ENCODE data around the gene ISLR2.

ISLR2 gene

DNA sequence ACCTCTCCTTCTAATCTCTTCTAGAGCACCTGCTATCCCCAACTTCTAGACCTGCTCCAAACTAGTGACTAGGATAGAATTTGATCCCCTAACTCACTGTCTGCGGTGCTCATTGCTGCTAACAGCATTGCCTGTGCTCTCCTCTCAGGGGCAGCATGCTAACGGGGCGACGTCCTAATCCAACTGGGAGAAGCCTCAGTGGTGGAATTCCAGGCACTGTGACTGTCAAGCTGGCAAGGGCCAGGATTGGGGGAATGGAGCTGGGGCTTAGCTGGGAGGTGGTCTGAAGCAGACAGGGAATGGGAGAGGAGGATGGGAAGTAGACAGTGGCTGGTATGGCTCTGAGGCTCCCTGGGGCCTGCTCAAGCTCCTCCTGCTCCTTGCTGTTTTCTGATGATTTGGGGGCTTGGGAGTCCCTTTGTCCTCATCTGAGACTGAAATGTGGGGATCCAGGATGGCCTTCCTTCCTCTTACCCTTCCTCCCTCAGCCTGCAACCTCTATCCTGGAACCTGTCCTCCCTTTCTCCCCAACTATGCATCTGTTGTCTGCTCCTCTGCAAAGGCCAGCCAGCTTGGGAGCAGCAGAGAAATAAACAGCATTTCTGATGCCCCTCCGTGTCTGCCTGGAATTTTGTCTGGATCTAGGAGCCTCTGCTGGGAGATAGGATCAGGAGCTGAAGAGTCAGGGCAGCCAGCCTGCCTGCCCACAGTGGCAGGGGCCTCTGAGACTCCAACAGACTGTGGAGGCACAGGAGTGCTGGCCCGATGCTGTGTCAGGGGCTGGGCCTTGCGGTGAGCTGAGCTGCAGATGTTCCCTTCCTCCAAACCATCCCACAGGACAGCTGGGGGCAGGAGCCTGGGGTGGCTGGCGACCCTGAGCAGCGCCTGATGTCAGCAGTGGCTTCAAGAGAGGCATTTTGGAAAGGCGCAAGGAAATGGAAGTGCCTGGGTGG is 46.2 kb downstream of the ISLR2 start:
- no peak for DNase-seq (ENCODE audit: low read depth)

DNA sequence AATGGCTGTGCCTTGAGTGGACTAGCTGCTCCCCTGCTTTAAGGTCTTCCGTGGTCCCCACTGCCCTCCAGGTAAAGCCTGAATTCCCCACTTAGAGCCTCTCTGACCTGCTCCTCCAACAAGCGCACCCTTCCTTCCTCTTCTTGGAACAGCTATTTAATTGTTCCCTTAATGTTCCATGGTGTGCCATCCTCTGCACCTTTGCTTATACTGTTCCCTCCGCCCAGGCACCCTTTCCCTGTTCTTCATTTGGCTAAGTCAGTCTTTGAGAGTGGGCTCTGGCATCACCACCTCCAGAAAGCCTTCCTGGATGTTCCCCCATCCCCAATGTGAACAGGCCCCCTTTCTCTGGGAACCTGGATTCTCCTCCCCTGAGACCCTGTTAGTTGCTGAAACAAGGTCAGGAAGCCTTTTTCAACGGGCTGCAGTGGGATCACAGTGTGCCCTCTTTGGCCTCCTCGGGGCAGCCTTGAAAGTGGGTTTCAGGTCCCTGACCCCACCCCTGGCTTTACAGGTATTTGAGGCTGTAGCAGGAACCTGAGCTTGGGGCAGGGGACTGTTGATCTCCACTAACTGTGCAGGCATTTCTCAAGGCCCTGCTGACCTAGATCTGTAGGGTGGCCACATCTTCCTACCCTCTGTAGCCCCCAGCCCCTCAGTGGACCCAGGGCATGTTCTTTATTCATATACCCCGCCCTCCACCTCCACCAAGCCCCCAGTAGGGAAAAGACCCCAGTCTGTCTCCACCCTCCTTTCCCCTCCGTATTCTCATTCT is 48.1 kb downstream of the ISLR2 start:
- no peak for DNase-seq (ENCODE audit: low read depth)

DNA sequence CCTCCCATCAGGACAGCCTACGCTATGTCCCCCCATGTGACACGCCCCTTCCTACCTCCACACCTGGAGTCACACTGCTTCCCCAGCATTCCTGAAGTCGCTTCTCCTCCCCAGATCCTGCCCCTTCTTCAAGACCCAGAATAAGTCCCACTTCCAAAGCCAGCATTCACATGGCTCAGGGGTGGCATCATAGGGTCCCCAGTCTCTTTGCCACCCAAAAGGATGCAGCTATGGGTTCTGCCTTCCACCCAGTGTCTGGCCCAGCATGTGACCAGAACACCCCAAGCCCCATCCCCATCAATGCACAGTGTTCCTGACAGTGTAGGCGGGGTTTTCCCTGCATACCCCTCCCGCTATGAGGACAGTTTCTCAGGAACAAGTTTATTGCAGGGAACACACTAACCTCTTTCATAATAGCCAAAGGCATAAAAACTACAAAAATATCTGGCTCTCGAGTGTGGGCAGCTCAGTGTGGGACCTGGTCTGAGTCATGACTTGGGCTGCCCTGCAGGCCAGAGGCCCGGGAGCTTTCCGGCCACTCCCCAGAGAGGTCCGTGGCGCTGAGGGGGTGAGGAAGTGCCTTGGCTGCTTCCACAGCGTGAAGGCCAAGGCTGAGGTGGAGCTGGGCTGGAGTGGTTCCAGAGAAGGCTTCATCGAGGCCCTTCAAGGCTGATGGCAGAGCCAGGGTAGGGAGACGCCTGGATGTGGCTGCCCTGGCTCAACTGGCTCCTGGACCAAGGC is 48.9 kb downstream of the ISLR2 start:
- DNase-seq (ENCODE audit: low read depth) = no peak

DNA sequence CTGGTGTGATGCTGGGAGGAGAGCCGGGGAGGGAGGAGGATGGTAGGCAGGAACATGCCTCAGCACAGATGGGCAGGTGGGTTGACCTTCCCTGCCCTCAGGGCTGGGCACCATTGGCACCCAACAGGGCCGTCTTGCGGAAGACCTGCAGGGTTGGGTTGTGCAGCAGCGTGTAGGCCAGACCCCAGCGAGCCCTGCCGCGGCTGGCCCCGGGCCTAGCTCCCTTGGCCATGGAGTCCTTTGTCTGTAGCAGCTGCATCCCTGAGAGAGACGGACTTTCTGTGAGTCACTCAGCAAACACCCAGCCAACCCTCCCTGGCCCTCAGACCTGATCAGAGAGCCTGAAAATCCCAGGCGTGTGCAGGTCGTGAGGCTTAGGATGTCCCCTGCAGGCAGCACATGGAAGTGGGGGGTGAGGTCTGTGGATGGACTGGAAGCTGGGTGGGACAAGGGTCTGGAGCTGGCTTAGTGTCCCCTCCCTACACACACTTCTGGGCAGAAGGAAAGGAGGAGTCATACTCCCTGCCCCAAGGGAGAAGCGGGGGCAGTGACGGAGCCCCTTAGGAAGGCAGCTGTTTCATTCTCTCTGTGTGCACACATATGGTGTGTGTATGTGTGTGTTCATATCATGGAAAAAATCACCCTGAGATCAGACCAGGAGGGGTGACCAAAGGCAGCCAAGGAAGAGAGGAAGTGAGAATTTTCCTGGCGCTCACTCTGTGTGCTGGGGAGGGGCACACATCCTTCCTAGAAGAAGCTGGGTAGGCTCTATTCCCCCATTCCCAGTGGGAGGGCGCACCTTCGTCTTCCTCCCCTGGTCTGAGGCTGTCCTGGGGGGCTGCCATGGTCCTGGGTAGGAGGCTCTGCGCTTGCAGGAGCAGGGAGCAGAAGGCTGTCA is 49.8 kb downstream of the ISLR2 start:
- DNase-seq (ENCODE audit: low read depth) = no peak

DNA sequence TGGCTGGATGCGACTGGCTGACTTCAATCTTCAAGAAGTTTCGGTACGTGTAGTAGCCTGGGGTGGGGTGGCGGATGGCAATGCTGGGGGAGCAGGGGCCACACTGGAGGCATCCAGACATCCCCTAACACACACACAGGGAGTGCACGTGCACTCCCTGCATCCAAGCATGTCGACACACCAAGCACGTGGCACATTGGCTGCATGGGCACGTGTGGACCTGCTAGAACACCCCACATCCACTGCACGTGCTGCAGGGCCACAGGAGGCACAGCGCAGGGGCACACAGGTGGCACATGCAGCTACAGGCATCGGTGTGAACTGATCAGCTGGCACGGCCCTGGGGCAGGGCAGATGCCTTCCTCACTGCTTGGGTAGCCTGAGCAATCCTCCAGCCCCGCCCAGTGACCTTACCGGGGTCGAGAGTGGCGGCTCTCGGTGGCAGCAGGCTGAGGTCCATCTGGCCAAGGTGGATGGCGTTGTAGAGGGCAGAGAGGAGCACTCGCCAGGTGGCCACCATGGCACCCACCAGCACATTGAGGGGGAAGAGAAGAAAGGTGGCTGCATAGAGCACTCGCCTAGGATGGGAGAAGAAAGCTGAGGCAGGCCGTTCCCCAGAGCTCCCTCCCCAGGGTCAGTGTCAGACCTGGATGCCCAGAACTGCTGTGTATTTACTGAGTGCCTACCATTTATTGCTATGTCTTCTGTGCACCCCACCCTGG is 50.7 kb downstream of the ISLR2 start:
- DNase-seq (ENCODE audit: low read depth) = no peak

DNA sequence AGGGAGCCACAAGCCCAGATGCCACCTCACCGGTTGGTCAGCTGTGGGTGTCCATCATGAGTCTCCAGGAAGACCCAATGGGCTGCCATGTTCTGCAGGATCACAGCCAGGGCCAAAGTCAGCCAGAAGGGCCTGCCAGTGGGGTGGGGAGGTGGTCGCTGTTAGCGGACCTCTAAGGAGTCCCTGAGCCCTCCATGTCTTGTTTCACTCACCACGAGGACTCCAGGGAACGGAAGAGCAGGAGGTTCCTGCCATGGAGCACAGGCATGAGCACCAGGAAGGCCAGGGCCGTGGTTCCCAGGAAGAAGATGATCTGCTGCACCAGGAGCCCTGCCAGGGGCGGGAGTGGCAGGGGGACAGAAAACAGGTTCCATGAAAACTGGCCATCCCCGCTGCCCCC is 51.7 kb downstream of the ISLR2 start:
- no peak for DNase-seq (ENCODE audit: low read depth)

DNA sequence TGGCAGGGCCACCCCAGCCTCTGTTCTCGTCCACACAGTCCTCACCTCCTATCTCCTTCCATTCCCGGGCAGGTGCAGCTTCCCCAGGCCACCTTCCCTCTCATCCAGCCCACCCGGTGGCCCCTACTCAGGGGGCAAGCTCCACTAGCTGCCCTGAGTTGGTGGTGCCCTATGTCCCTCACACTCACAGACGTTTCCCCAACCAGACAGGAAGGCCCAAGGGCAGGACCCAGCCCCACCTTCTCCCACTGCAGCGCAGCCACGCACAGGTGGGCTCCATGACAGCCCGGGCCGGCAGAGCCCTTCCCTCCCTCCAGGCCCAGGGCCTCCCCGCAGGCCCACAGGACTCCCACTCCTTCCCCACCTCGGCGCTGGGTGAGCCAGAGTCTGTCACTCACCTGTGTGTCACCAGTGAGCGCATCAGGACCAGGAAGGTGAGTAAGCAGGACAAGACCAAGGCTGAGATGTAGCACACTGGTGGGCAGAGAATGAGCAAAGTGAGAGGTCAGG is 54.3 kb downstream of the ISLR2 start:
- no peak for DNase-seq (ENCODE audit: low read depth)

DNA sequence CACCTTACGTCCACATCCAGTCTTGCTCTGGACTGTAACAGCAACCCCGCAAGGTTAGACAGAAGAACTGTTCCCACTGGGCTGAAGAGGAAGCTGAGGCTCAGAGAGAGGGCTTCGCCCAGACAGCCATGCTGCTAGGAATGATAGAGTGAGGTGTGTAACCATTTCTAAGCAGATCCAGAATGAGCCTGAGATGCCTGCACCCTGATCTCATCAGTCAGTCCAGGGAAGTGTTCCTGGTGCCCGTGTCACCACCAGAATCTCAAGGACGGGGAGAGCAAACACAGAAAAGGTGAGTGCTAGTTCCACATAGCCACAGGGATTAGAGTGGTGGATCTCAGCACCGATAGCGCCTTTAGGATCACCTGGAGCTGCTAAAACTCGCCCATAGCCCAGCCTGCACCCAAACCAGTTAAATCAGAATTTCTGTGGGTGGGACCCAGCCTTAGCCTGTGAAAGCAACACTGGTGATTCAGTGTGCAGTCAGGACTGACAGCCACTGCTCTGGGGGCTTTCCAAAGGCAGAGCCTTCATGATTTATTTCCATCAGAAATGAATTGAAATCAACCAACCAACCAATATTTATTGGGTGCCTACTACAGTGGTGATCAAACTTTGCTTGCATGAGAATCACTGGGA is 55.4 kb downstream of the ISLR2 start:
- no peak for DNase-seq (ENCODE audit: low read depth)
